CD4-positive, alpha-beta T cell treated with Interleukin-10 for 1 hour (primary cell): ENCODE data around the gene CSN3.
"Not testable (repeated sequence)": the region's sequence is repeated elsewhere in the genome, so short reads cannot be mapped to it uniquely, and the experiment has no call there.

ENCODE experiments used
- DNase-seq: peaks from one replicate; pipeline ENCODE4 v3.0.0-alpha.2; 2020

The CSN3 gene, protein sequence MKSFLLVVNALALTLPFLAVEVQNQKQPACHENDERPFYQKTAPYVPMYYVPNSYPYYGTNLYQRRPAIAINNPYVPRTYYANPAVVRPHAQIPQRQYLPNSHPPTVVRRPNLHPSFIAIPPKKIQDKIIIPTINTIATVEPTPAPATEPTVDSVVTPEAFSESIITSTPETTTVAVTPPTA

DNA sequence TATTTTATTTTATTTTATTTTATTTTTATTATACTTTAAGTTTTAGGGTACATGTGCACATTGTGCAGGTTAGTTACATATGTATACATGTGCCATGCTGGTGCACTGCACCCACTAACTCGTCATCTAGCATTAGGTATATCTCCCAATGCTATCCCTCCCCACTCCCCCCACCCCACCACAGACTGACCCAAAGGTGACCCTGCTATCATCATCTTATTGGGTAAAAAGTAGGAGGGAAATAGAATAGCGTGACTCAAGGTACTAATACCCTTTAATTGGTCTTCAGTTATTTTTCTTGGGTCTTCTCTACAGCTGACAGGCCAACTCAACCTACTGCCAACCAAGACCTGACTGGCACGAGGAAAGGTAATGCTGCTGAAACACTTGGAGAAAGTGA, at the start of gene CSN3:
TSS of gene CSN3 (plus strand) at position 301 of the 400 bp plus-strand sequence. CDS start 2,223 bp downstream, outside the sequence.
- not testable (repeated sequence) for DNase-seq

DNA sequence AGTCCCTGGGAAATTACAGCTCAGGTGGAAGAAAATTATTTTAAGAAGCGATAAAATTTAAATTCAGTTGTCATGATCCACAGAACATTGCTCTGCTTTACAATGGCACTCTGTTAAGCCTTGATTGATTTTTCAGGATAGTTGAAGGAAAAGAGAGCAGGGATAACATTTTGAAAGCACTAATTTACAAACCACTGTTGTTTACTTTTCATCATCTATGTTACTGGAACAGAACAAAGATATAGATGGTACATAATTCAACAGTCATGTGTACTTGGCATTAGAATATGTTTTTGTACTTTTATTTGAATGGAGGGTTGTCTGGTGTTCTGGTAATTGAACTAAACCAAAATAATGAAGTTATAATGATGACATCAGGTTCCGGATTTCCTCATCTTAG, 49.5 kb upstream of the CSN3 start:
- no peak for DNase-seq

- no peak for DNase-seq
These were observed 47.0 kb upstream of the CSN3 start, which contains the start of gene ODAM for GRCh38 chr4:70195425-70195824. Gene ODAM (plus strand): TSS chr4:70195725. CDS start chr4:70196544, 819 bp downstream.

DNA sequence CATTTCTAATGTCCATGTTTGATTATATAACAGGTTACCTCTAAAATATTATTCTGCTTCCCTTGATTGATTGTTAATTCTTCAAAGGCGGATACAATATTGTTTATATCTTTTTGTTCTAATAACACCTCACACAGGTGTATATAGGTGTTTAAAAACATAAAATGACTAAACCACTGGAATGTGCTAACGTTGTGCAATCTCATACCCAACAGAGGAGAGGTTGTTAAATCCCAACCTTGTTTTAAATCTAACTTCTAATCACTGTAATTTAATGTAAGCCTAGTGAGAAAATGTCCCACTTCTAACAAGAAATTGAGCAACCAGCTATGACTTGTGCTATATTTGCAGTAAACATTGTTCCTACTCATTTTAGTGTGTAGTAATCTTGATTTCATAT, 45.5 kb upstream of the CSN3 start:
- DNase-seq: no peak

GRCh38 chr4:70197842-70198241, 44.6 kb upstream of the CSN3 start:
- no peak for DNase-seq

GRCh38 chr4:70203601-70204000, 38.8 kb upstream of the CSN3 start:
- no peak for DNase-seq

GRCh38 chr4:70212752-70213151, 29.6 kb upstream of the CSN3 start:
- not testable (repeated sequence) for DNase-seq

GRCh38 chr4:70216109-70216508, 26.3 kb upstream of the CSN3 start:
- not testable (repeated sequence) for DNase-seq

GRCh38 chr4:70216550-70216949, 25.8 kb upstream of the CSN3 start:
- DNase-seq: not testable (repeated sequence)

GRCh38 chr4:70221389-70221788, 21.0 kb upstream of the CSN3 start:
- DNase-seq: not testable (repeated sequence)

DNA sequence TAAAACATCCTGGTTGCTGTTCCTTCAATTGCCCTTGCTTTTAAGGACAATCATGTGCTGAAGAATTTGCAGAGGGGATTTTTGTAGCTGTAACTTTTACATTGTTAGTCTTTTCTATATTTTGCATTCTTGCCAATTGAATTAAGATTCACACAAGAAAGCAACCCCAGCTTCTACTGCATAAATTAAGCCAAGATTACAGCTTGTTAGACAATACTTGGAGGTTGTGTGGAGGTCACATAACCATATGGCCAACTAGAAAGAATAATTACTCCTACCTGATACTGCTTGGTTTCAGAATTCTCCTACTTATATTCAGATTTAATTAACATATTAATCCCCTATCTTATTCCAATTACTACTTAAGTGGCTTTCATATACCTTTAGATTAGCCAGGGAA, 20.6 kb upstream of the CSN3 start:
- not testable (repeated sequence) for DNase-seq

DNA sequence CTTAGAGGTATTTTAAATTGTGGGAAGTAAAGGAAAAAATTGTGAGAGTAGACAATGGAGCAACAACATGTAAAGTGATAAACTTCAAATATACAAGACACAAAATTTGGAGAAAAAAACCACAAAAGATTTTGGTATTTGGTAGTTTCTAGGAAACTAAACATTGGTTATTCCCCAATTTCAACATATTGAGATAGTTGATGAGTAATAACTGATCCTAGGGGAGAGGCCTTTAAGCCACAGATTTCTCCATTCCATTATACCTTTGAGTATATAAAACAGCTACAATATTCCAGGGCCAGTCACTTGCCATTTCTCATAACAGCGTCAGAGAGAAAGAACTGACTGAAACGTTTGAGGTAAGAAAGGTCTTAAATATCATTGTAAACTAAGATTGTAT, 16.6 kb upstream of the CSN3 start, which contains the start of gene FDCSP:
TSS of gene FDCSP (plus strand) at position 301 of the 400 bp plus-strand sequence. CDS start 5,071 bp downstream, outside the sequence.
- no peak for DNase-seq

DNA sequence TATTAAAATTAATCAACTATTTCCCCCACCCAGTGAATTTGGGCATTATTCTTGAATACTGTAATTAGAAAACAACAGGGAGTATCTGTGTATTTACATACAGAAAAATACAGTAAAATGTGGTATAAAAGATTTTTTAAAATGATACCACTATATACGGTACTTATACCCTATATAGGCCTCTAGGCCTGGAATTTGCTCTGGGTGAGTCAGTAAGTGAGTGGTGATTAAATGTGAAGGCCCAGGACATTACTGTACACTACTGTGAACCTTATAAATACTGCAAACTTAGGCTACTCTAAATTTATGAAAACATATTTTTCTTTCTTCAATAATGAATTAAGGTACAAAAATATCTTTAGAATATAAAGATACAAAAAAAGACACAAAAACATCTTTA, 6.3 kb upstream of the CSN3 start:
- no peak for DNase-seq

- no peak for DNase-seq
These were observed 3.1 kb upstream of the CSN3 start for GRCh38 chr4:70239131-70239883.

DNA sequence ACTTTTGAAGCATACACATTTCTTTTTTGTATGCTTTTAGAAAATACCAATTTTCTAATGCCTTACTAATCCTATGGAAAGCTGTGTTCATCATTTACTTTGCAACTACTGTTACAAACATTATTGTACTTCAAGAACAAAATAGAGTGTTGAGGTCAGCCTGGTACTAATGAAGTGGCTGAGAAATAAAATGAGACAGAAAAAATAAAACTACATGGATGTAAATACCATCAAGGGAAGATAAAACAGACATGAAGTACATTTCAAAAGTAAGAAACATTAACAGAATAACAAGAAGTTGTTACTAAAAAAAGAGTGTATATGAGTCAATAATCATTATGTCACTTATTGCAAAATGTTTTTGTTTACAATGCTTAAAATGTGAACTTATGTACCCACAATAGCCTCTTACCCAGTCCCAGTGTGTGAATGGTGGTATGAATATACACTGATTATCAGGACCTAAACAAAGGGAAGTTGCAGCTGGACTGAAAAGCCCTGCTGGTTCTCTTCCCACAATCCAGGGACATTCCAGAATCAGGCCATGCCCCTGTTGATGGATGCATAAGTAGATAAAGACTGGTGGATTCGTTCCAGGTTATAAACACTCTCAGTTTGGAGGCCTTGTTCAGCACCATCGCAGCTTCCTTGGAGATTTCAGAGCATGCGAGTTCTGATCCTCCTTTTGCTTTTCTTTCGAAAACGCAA, 2.4 kb upstream of the CSN3 start:
- DNase-seq: no peak

DNA sequence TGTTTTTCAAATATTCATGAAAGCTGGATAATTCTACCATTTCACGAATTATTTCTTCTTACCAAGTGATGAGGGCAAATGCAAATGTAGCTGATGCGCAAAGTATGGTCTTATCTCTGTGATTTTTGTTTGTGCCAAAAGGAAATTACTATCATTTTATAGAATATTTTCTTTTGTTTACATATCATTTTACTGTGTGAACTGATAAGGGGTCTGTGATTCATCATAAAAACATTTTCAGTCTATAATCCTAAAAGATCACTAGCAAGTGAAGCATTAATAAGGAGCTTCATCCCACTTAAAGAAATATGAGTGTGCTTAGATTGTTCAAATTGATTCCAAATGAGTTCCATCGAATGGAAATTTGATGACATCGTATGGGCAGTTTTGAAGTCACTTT, 694 bp downstream of the CSN3 start:
- no peak for DNase-seq

DNA sequence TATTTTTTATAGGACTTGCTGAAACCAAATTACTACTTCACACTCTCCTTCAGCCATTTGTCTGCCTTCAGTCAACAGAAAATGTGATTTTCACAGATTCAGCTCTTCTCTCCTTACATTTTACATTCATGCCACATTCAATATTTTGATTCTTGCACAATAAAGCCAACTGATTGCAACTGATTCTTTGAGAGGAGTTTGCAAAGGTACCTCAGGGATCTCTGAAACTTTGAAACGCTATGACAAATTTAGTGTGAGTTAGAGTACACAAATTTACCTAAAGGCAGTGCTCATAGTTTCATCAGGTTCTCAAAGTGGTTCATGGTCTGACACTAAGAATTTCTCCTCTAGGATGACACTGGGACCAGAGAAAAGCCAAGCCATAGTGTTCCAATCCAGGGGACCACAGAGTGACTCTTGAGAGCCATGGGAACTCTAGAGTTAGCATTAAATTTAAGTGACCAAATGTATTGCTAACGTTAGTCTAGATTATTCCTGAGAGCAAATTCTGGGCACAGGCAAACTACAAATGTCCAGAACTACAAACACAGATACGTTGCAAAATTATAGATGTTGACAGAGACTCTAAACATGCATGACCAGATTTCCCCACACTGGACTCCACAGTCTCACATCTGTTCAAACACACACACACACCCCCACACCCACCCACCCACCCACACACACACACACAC, 9.0 kb downstream of the CSN3 start:
- no peak for DNase-seq

GRCh38 chr4:70251945-70252277, 9.5 kb downstream of the CSN3 start:
- no peak for DNase-seq

DNA sequence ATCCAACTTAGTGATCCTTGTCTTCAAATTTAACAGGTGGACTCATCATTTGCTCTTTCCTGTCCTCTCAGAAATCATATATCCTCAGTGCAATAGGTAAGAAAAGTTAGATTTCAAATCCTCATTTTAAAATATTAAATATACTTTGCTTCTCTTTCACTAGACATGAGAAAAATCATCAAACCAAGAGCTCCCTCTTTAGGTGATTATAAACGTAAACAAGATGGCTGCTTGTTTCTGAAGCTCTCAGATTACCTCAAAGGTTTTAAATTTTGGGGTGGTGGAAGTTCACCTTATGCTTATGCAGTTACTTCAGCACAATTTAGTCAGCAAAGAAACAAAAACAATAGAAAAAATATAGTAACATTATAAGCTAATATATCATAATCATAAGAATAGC, 27.3 kb downstream of the CSN3 start:
- no peak for DNase-seq

DNA sequence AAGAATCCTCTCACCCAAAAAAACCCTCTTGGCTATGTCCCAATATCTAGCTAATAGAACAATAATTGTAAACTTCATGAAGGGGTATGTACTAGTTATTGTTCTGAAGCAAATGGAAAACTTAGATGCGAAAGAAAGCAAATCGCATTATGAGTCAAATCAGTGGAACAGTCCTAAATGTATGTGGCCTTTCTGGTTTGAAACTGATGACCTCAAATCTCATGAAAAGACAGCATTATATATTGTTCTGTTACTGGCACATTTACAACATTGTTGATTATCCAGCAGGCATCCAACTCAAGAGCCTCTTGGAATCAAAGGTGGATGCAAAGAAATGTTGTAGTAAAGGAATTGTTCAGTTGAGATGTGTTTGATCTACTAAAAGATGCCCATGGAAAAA, 34.7 kb downstream of the CSN3 start:
- no peak for DNase-seq

DNA sequence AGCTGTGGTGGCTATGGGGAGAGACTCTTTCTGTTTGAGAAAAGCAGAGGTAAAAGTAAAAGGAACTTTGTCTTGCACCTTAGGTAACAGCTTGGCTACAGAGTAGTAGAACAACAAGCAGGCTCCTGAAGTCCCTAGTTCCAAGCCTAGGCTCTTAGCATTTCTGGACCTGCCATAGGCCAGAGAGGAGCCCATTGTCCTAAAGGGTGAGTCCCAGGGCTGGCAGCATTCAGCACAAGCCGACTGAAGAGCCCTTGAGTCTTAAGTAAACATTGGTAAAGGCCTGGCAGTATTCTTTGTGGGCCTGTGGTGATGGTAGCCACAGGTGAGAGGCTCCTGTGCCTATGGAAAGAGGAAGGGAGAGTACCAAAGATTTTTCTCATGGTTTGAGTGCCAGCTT, 38.2 kb downstream of the CSN3 start:
- DNase-seq: no peak

DNA sequence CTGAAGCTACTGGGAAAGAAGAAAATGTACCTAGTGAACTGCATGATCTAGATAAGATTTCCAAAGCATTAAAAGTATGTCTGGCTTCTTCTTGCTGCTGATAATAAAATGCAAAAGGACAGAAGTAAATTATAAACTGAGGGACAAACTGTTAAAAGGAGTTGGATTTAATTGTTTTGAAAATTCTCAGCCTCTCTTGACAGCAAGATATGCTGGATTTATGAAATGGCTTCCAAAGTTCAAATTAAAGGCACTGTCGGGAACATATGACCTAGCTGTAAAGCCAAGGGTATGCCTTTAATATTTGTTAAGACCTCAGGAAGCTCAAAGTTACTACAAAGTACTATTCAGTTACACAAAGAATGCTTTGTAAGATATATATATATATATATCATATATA, 46.3 kb downstream of the CSN3 start:
- no peak for DNase-seq

GRCh38 chr4:70291341-70291740, 48.9 kb downstream of the CSN3 start:
- DNase-seq: no peak
